Upper lobe of left lung (tissue), 4 donors: ENCODE data around the gene UBE2L6.

Experiments used
- CTCF ChIP-seq, 6 experiments: fragments of 450-650 bp in 4 of 6; fragments of 200-600 bp in 2 of 6; sonication (generic) in 2 of 6; IDR thresholded peaks; one replicate each; pipeline ENCODE4 v1.5.1; 2016 to 2019; ENCODE audit warnings: antibody characterized with exemption in 6 of 6
- EP300 ChIP-seq, 4 donors: sonication (generic); formaldehyde crosslinking; IDR thresholded peaks; one replicate each; pipeline ENCODE4 v1.5.1; 2017; ENCODE audit warnings: antibody characterized with exemption in 4 of 4, control low read depth in 2 of 4
- POLR2A ChIP-seq, 4 donors: fragments of 450-650 bp; IDR thresholded peaks; one replicate each; pipeline ENCODE4 v1.5.1; 2016 to 2017; ENCODE audit warnings: antibody characterized with exemption in 4 of 4, mild to moderate bottlenecking in 2 of 4
- POLR2AphosphoS5 ChIP-seq, 2 donors: sonication (generic); formaldehyde crosslinking; IDR thresholded peaks; one replicate each; pipeline ENCODE4 v1.5.1; 2017; ENCODE audit warnings: antibody characterized with exemption in 2 of 2

- TF ChIP-seq CTCF (IDR thresholded peaks at IDR 0.05), result no peak
- TF ChIP-seq POLR2AphosphoS5 (IDR thresholded peaks at IDR 0.05), result no peak
- TF ChIP-seq POLR2A (IDR thresholded peaks at IDR 0.05), result no peak
- TF ChIP-seq EP300 (IDR thresholded peaks at IDR 0.05), result no peak
These were observed 63.0 kb downstream of the UBE2L6 start for GRCh38 chr11:57504511-57504910.
